UCSD-AML1 (cell line): Measurements from ENCODE around the gene RALGPS2.

Source experiments
- DNase-seq: peaks from one replicate; lab custom pipeline; 2025; ENCODE audit not compliant: unreplicated experiment; lab: John Stamatoyannopoulos, UW

The RALGPS2 gene

GRCh38 chr1:178918308-178918707 is 193.3 kb downstream of the RALGPS2 start:
- DNase-seq, result no peak

GRCh38 chr1:178918955-178919354 is 193.9 kb downstream of the RALGPS2 start:
- no peak for DNase-seq

- DNase-seq, result no peak
These were observed 194.5 kb downstream of the RALGPS2 start for GRCh38 chr1:178919581-178919980.

DNA sequence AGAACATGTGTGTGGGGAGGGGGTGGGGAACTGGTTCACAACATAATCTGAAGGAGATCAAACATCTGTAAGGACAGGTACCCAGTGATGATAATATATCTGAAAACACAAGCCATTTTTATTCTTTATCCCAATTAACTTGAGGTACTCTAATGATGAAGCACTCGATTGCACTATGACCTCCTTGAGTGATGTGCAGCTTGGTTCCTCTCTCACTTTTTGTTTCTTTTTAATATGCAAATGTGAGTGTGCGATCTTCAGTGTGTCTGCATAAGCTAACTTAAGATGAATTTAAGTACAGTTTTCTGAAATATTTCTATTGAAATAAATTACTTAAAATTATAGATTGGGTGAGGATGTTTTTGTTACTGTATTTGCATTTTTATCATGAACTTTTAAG is 196.5 kb downstream of the RALGPS2 start:
- DNase-seq, result no peak

DNA sequence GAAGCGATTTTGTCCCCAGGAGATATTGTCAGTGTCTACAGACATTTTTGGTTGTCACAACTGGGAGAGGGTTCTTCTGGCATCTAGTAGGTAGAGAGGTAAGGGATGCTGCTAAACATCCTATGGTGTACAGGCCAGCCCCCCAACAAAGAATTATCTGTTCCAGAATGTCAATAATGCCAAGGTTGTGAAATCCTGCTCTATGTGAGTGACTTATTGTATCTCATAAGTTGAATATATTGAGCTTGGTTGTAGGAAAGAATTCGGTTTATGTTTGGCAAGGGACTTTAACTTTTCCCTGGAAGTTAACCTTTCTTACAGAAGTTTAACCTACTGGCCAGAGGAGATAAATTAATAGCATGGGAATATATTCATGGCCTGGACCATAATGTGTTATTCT is 198.5 kb downstream of the RALGPS2 start:
- no peak for DNase-seq

GRCh38 chr1:178926046-178926445 is 201.0 kb downstream of the RALGPS2 start:
- no peak for DNase-seq

DNA sequence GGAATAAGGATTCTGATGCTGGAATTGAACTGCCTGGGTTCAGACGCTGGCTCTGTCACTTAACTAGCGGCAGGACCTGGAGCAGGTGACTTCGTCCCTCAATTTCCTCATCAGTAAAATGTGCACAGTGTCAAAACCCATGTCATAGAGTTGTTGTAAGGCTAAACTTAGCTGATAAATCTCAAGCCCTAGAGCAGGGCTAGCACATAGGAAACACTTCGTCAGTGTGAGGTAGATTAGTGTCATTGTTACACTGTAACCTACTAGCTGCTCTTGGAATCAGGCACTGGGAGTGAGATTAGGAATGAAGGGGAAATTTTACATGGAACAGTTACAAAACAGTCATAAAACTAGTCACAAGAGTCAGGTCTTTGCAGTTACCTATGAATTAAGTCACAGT is 202.0 kb downstream of the RALGPS2 start:
- no peak for DNase-seq

- DNase-seq, result no peak
These were observed 203.0 kb downstream of the RALGPS2 start for GRCh38 chr1:178928041-178928440.

DNA sequence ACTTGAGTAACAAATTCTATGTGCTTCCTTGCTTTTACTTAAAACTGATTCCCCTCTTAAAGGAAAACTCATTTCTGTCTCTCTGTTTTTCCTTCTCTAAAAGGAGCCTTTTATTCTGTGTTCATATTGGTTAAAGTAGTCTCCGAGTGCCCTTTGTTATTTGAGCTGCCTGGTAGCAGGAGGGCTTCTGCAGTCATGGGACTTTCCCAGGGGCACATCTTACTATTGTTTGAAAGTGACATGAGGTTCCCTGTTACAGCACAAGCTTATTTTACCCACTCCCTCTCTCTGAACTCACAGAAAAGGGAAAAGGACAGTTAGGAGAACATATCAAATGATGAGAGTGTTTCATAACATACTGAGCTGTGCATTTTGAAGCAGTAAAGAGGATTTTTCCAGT is 203.9 kb downstream of the RALGPS2 start:
- no peak for DNase-seq

- DNase-seq, result no peak
These were observed 207.0 kb downstream of the RALGPS2 start for GRCh38 chr1:178931858-178932551.

- DNase-seq, result no peak
These were observed 207.5 kb downstream of the RALGPS2 start for GRCh38 chr1:178932552-178932906.

DNA sequence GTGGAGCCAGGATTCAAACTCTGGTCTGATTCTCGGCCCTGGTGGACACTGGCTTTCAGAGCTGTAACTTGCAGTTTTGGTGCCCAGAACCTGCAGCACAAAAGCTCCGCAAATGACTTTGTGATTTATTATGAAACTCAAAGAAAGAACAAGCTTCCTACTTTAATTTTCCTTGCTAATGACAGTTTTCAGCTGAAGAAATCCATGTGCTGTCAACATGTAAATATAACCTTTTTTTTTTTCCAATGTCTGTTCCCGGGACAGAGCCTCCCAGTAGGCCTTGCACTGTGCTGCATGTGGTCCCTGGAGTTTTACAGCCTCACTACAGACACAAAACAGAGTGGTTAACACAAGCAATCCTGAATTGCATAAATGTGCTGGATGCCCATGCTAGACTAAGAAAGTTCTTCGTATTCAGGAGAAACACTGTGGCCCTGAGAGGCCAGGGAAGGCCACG is 208.1 kb downstream of the RALGPS2 start:
- no peak for DNase-seq

DNA sequence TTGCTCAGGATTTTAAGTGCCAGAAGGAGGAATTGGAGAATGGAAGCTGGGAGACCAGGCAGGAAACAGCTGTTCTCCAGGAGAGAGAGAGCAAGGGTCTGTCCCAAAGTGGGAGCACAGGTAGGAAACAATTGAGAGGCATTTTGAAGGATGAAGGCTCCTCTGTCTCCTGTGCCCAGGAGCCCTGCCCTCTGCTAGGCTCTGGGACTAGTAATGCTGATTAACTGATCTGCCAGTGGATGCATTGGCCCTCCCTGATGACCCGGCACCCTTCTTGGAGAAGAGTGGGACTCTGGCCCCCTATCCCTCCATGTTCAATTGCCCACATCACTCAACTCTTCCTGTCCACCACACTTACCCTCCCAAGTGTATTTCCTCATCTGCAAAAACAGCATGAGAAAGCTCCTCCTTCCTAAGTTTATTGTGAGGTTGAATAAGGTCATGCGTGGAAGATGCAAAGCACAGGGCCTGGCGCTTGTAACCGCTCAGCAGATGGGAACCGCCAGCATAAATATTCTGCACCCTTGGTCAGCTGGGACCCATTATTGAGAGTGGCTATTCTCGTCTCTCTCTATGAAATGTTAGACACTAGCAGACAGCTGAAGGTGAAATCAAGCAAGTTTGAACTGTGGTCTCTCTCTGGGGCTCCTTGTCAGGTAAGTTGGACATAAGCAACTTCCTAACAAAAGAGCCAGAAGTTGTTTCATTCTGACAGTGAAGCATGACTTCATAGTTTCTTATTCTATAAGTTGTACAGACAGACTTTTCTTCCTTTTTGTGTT is 208.9 kb downstream of the RALGPS2 start:
- no peak for DNase-seq

GRCh38 chr1:178934546-178934945 is 209.5 kb downstream of the RALGPS2 start:
- DNase-seq, result no peak

- DNase-seq, result no peak
These were observed 210.6 kb downstream of the RALGPS2 start for GRCh38 chr1:178935610-178936009.

GRCh38 chr1:178937695-178938094 is 212.7 kb downstream of the RALGPS2 start:
- no peak for DNase-seq

GRCh38 chr1:178938101-178938958 is 213.3 kb downstream of the RALGPS2 start:
- no peak for DNase-seq

DNA sequence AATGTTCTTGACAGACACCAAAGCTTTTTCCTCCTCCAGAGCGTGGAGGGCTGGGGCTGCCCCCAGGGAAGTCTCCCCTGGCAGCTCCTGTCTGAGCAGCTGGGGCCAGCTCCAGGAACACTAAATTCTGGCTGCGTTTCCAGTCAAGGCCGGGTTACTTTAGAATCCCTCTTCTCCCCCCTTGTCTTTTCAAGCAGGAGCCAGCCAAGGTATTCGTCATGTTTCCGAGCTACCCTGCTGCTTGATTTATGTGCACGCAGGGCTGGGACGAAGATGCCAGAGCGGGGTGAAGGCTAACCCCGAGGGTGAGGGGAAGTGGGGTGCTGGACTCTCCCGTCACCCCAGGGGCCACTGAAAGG is 213.9 kb downstream of the RALGPS2 start:
- DNase-seq, result no peak

- no peak for DNase-seq
These were observed 214.5 kb downstream of the RALGPS2 start for GRCh38 chr1:178939338-178940067.

GRCh38 chr1:178940068-178940765 is 215.2 kb downstream of the RALGPS2 start:
- DNase-seq, result no peak
